ENCODE measurements around the gene NTN4.
"Not testable (repeated sequence)": the region's sequence is repeated elsewhere in the genome, so short reads cannot be mapped to it uniquely, and the experiment has no call there.

Gene NTN4

GRCh38 chr12:95755261-95755865, 35.2 kb downstream of the NTN4 start:
- TF ChIP-seq CTCF (conservative IDR thresholded peaks at IDR 0.05; ENCODE audit: control insufficient read depth, insufficient read depth, low read depth, low read length) = no peak
- DNase-seq (ENCODE audit: low read depth) = no peak
- H3K4me3 ChIP-seq (ENCODE audit: control insufficient read depth, low read depth, low read length) = no peak overlapping the region

GRCh38 chr12:95746062-95746461, 44.5 kb downstream of the NTN4 start:
- not testable (repeated sequence) for H3K4me3 ChIP-seq (ENCODE audit: control insufficient read depth, low read depth, low read length); DNase-seq (ENCODE audit: low read depth)

- no peak for TF ChIP-seq CTCF (conservative IDR thresholded peaks at IDR 0.05; ENCODE audit: control insufficient read depth, insufficient read depth, low read depth, low read length)
- no peak overlapping the region for H3K4me3 ChIP-seq (ENCODE audit: control insufficient read depth, low read depth, low read length)
- DNase-seq (ENCODE audit: low read depth) = no peak
These were observed 48.0 kb downstream of the NTN4 start for GRCh38 chr12:95742586-95742985.

- DNase-seq (ENCODE audit: low read depth) = no peak
- H3K4me3 ChIP-seq (ENCODE audit: control insufficient read depth, low read depth, low read length) = no peak overlapping the region
- no peak for TF ChIP-seq CTCF (conservative IDR thresholded peaks at IDR 0.05; ENCODE audit: control insufficient read depth, insufficient read depth, low read depth, low read length)
These were observed 48.9 kb downstream of the NTN4 start for GRCh38 chr12:95741635-95742034.

- DNase-seq (ENCODE audit: low read depth) = no peak
- H3K4me3 ChIP-seq (ENCODE audit: control insufficient read depth, low read depth, low read length) = no peak overlapping the region
- no peak for TF ChIP-seq CTCF (conservative IDR thresholded peaks at IDR 0.05; ENCODE audit: control insufficient read depth, insufficient read depth, low read depth, low read length)
These were observed 49.8 kb downstream of the NTN4 start for GRCh38 chr12:95740751-95741150.

GRCh38 chr12:95739561-95740313, 50.8 kb downstream of the NTN4 start:
- DNase-seq (ENCODE audit: low read depth) = no peak
- TF ChIP-seq CTCF (conservative IDR thresholded peaks at IDR 0.05; ENCODE audit: control insufficient read depth, insufficient read depth, low read depth, low read length) = no peak
- no peak overlapping the region for H3K4me3 ChIP-seq (ENCODE audit: control insufficient read depth, low read depth, low read length)

- DNase-seq (ENCODE audit: low read depth) = no peak
- no peak for TF ChIP-seq CTCF (conservative IDR thresholded peaks at IDR 0.05; ENCODE audit: control insufficient read depth, insufficient read depth, low read depth, low read length)
- H3K4me3 ChIP-seq (ENCODE audit: control insufficient read depth, low read depth, low read length) = no peak overlapping the region
These were observed 52.4 kb downstream of the NTN4 start for GRCh38 chr12:95738024-95738611.
